Thymus (tissue), 11 donors: ENCODE measurements around the gene MYORG. TPM values are rescaled to one million over a fixed set of nuclear protein-coding genes. Genes with fewer than 3 reads are reported as not detected.

Source experiments
- DNase-seq, 9 donors: peaks; one replicate each; pipeline ENCODE4 v3.0.0-alpha.2; 2013; ENCODE audit warnings: low spot score in 9 of 9, low read depth in 6 of 9, missing footprints in 1 of 9
- H3K27ac ChIP-seq, 2 donors: one replicate each; pipeline ENCODE4 v1.5.1; 2013; ENCODE audit warnings: control low read depth in 1 of 2, low read depth in 1 of 2, low read length in 1 of 2, mild to moderate bottlenecking in 1 of 2, moderate library complexity in 1 of 2
- H3K27me3 ChIP-seq, 2 donors: one replicate each; pipeline ENCODE4 v1.5.1; 2013; ENCODE audit warnings: low read length in 1 of 2; ENCODE audit not compliant: control insufficient read depth in 2 of 2, insufficient read depth in 1 of 2
- H3K36me3 ChIP-seq, 2 donors: one replicate each; pipeline ENCODE4 v1.5.1; 2013; ENCODE audit warnings: low read length in 1 of 2, mild to moderate bottlenecking in 1 of 2, moderate library complexity in 1 of 2; ENCODE audit not compliant: control insufficient read depth in 2 of 2, insufficient read depth in 2 of 2
- H3K4me1 ChIP-seq, 2 donors: one replicate each; pipeline ENCODE4 v1.5.1; 2013; ENCODE audit warnings: low read length in 2 of 2; ENCODE audit not compliant: control insufficient read depth in 2 of 2, insufficient read depth in 2 of 2
- H3K4me3 ChIP-seq, 2 donors: one replicate each; pipeline ENCODE4 v1.5.1; 2013; ENCODE audit warnings: low read length in 2 of 2, control low read depth in 1 of 2, mild to moderate bottlenecking in 1 of 2
- H3K9me3 ChIP-seq, 2 donors: one replicate each; pipeline ENCODE4 v1.5.1; 2013; ENCODE audit warnings: low read length in 1 of 2, mild to moderate bottlenecking in 1 of 2; ENCODE audit not compliant: control insufficient read depth in 2 of 2, insufficient read depth in 1 of 2
- WGBS: extraction: QIAGEN DNeasy Blood & Tissue Kit; methylation state at CpG from one replicate; pipeline ENCODE4 v1.1.7; 2013; 5-methylcytosine and 5-hydroxymethylcytosine counted together
- polyA plus RNA-seq: library from polyadenylated mRNA; stranded (reverse); fragments of 200-250 nt; gene quantifications from one replicate; pipeline ENCODE4 v1.2.3, GENCODE V29; 2013
- total RNA-seq: library from RNA; stranded (reverse); fragments of 120-200 nt; gene quantifications from one replicate; pipeline ENCODE4 v1.2.4, GENCODE V29; 2013
- donor health status: healthy.

Gene MYORG
- total and polyA plus RNA-seq, 2 donors = 0.52 to 1.3 TPM

DNA sequence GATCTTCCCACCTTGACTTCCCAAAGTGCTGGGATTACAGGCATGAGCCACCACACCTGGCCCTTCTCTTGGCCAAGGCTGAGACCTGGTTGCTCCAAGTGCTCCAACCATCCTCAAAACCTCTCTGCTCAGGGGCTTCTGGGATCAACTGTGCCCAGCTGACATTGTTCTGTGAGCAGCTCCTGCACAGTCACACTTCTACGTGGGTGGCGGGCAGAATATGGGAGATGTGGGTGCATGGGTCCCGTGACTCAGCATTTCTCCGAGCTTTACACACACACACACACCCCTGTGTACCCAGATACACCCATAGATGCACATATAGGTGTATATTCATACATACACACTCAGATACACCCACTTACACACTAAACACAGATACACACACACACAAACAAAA, 10.5 kb upstream of the MYORG start:
- H3K36me3 ChIP-seq = no peaks in the 10 kb centered on the region
- H3K9me3 ChIP-seq = no peaks in the 10 kb centered on the region
- no peak overlapping the region for H3K27ac ChIP-seq
- H3K4me3 ChIP-seq = no peak overlapping the region
- H3K27me3 ChIP-seq = peaks cover 0 to 27% of the 10 kb centered on the region in 2 donors
- WGBS = 85% methylated on average over 4 of the region's 4 CpGs
- DNase-seq = no peak
- H3K4me1 ChIP-seq = no peaks in the 10 kb centered on the region

DNA sequence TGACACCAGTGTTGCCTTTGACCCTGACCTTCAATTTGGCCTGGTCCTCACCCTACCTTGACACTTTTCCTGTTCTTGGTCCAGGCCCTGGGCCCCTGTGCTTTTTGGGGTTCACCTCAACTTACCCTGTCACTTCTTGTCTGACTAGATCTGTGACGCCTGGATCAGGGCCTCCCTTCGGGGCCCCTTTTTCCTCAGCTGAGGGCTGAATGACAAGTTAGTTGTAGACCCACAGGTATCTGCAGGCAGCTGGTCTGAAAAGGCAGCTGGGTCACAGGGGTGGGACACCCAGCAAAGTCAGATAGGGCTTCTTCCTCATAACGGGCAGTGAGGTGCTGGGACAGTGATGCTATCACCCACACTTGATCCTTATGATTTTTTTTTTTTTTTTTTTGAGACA, 10.0 kb upstream of the MYORG start:
- 94% methylated on average over 3 of the region's 3 CpGs for WGBS
- H3K27me3 ChIP-seq = peaks cover 3 to 29% of the 10 kb centered on the region in 2 donors
- no peak overlapping the region for H3K27ac ChIP-seq
- no peak overlapping the region for H3K4me3 ChIP-seq
- H3K9me3 ChIP-seq = no peaks in the 10 kb centered on the region
- no peaks in the 10 kb centered on the region for H3K36me3 ChIP-seq
- no peak for DNase-seq
- H3K4me1 ChIP-seq = no peaks in the 10 kb centered on the region

DNA sequence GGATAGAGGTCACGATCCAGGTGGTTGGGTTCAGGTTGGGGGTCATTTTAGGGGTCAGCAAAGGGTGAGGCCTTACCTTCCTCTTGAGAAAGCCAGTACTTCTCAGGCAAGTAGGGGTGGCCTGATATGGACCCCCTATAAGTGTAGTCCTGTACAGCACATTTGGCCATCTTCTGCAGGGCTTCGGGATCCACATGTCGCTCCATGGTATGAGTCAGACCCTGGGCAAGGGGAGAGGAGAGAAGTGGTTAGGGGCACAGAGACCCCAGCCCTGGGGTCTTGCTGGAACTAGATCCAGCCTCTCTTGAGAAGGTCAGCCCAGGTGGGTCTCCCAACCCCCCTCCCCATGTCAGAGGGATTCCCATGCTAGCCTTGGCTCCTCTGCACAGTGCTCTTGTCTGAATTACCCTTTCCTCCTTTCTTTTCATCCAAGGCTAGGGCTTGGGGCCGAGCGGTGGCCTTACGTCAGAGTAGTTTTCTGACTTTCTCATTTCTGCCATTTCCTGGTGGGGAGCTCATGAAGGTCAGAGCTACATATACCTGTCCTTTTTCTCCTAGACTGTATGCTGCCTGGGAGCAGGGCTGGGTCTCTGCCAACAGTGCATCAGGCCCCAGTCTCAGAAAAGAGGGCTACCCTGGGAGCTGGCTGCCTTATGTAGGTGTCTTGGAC, 9.0 kb upstream of the MYORG start:
- Histone ChIP-seq H3K9me3 (peaks cover 0 to 3% of the 10 kb centered on the region in 2 donors), H3K4me3 (no peak overlapping the region), H3K27me3 (peaks cover 7 to 39% of the 10 kb centered on the region in 2 donors), H3K27ac (no peak overlapping the region), H3K4me1 (peaks cover 0 to 7% of the 10 kb centered on the region in 2 donors), H3K36me3 (no peaks in the 10 kb centered on the region)
- no peak for DNase-seq
- WGBS = 95% methylated on average over 6 of the region's 6 CpGs

DNA sequence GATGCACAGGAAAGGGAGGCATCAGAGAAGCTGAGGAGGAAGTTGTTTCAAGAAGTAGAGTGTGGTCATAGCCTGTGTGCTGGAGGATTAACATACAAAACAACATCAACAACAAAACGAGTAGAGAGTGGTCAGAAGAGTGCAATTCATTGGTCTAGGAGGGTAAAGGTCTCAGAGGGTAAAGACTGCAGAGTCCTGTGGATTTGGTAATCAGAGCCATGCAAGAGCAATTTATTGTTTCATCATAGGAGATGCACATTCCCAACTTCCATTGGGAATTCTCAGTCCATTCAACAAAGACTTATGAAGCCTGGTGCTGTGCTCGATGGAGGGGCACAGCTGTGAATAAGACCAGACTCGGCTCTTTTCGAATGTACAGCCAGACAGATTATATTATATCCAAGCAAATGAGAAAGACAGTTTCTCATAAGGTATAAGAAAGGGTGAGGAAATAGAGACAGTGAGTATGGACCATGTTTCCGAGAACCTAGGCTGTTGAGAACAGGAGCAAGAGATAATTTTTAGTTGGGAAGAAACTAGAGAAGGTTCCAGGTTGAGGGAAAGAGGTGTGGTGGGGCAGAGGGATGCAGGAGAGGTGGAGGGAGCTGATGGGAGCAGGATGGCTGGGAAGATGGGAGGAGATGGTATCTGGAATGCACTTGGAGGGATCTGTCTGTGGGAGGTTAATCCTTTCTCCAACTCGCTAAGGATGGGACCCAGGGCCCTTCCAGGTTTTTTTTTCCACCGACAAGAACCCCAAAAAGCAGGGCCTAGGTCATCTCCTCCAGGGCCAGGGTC, 7.9 kb upstream of the MYORG start:
- no peak overlapping the region for H3K4me3 ChIP-seq
- peaks cover 7 to 50% of the 10 kb centered on the region in 2 donors for H3K27me3 ChIP-seq
- no peaks in the 10 kb centered on the region for H3K36me3 ChIP-seq
- WGBS = 90% methylated on average over 7 of the region's 7 CpGs
- H3K27ac ChIP-seq = no peak overlapping the region
- H3K9me3 ChIP-seq = peaks cover 0 to 4% of the 10 kb centered on the region in 2 donors
- H3K4me1 ChIP-seq = peaks cover 0 to 18% of the 10 kb centered on the region in 2 donors
- no peak for DNase-seq

DNA sequence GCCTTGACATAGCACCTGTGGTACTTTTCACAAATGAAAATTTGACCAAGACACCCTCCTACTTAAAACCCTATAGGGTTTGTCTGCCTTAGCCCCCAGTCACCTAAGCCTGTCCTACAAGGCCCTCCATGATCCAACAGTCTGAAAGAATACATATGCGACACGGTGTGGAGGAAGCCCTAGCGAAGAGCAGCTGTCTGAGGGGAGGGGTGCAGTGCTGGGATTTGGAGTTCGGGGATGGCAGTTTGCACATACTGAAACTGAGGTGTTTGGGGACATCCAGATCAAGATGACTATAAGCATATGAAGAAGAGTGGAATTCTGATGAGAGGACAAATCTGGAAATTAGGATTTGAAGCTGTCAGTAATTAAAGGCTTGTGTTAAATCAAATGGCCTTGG, 7.2 kb upstream of the MYORG start:
- H3K9me3 ChIP-seq = peaks cover 0 to 7% of the 10 kb centered on the region in 2 donors
- DNase-seq = no peak
- H3K36me3 ChIP-seq = no peaks in the 10 kb centered on the region
- H3K4me1 ChIP-seq = peaks cover 0 to 24% of the 10 kb centered on the region in 2 donors
- WGBS = 93% methylated on average over 4 of the region's 4 CpGs
- no peak overlapping the region for H3K4me3 ChIP-seq
- H3K27ac ChIP-seq = no peak overlapping the region
- H3K27me3 ChIP-seq = peaks cover 7 to 53% of the 10 kb centered on the region in 2 donors

DNA sequence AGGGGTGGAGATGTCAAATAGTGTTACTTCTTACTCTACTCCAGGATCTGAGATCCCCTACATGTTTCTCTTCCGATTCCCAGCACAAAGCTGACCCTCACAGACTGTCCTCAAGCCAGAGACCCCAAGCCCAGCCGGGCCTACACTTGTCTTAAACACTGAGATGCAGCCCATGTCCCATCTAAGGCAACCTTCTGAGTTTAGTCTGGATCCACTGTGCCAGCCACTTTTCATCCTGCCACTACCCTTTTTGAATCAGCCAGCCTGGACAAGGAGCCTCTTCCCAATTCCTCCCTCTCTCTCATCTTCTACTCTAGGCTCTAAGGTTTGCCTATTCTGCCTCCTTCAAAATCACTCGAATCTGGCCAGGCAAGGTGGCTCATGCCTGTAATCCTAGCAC, 6.2 kb upstream of the MYORG start:
- no peak overlapping the region for H3K27ac ChIP-seq
- peaks cover 0 to 7% of the 10 kb centered on the region in 2 donors for H3K9me3 ChIP-seq
- H3K4me3 ChIP-seq = no peak overlapping the region
- no peaks in the 10 kb centered on the region for H3K36me3 ChIP-seq
- peaks cover 0 to 25% of the 10 kb centered on the region in 2 donors for H3K4me1 ChIP-seq
- 95% methylated on average over 3 of the region's 3 CpGs for WGBS
- H3K27me3 ChIP-seq = peaks cover 7 to 62% of the 10 kb centered on the region in 2 donors
- DNase-seq = no peak

DNA sequence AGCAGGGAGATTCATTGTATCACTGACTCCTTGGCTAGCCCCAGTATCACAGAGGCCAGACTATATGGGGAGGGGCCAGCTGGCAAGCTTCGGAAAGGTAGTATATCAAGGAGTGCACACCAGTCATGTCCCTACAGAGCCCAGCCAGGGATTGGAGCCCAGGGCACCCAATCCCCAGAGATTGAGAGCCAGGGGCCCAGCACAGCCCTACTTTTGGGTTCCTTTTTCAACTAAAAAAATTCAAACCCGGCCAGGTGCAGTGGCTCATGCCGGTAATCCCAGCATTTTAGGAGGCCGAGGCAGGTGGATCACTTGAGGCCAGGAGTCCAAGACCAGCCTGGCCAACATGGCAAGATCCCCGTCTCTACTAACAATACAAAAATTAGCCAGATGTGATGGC, 5.4 kb upstream of the MYORG start:
- WGBS = 97% methylated on average over 5 of the region's 5 CpGs
- H3K9me3 ChIP-seq = peaks cover 0 to 7% of the 10 kb centered on the region in 2 donors
- peaks cover 7 to 64% of the 10 kb centered on the region in 2 donors for H3K27me3 ChIP-seq
- peaks cover 4 to 31% of the 10 kb centered on the region in 2 donors for H3K4me1 ChIP-seq
- DNase-seq = no peak
- no peaks in the 10 kb centered on the region for H3K36me3 ChIP-seq
- H3K27ac ChIP-seq = no peak overlapping the region
- no peak overlapping the region for H3K4me3 ChIP-seq

DNA sequence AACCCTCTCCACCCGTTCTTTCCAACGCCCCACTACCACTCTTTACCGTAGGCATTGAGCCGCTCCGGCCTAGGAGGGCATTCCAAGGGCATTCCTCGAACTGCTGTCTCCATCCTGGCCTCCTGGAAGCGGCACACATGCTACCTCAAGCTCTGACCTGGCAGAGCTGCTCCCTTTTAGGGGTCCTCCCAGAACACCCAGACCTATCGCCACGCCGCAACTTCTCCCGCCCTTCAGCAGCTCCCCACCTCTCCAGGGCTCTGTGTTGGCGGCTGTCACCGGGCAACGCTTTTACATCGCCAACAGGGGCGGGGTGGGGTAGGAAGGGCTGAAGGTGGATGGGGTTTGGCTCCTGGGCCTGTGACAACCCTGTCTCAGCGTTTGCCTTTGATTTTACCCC, 4.6 kb upstream of the MYORG start:
- Histone ChIP-seq H3K36me3 (no peaks in the 10 kb centered on the region), H3K27ac (no peak overlapping the region), H3K4me3 (peak overlapping the region; percentile 48 to 53), H3K4me1 (peaks cover 4 to 34% of the 10 kb centered on the region in 2 donors), H3K27me3 (peaks cover 7 to 65% of the 10 kb centered on the region in 2 donors), H3K9me3 (peaks cover 0 to 7% of the 10 kb centered on the region in 2 donors)
- WGBS = 38% methylated on average over 17 of the region's 17 CpGs
- no peak for DNase-seq
